NCI-H2171 (cell line): ENCODE results near the gene MAN1C1.

Source experiments
- DNase-seq: peaks from one replicate; lab custom pipeline; 2025; lab: John Stamatoyannopoulos, UW

MAN1C1 gene

GRCh38 chr1:25817840-25818501 is 201.4 kb downstream of the MAN1C1 start:
- DNase-seq: no peak

- DNase-seq: no peak
Measured at GRCh38 chr1:25818569-25818968, 202.0 kb downstream of the MAN1C1 start.

DNA sequence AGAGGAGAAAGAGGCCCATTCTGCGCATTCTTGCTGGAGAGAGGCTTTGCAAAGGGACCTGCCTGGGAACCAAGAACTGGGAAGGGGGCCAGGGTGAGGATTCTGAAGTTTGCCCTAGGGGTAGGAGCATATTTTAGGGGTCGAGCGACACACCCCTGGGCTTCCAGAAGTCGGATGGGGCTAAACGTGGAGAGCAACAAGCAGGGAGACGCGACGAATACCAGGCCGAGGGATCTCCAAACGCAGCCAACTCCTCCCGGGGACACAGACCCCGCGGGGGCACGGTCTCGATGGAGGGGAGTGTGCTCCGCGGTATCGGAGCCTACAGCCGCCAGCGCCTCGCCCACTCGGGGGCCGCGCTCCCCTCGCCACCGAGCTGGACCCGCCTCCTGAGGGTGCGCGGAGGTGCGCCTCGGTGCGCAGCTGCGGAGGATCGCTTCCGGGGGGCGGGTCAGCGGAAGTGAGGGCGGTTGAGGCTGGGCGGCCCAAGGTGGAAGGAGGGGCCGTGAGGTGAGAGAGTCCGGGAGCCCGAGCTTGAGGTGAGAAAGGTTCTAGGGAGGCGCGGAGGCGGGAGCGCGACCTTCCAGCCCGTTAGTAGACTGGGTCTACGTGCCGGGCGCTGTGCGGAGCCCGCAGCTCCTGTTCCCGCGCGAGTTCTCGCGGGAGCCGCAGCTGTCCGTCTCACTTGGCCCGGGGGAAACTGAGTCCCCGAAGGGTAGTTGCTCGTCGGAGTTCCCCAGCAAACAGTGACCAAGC is 203.1 kb downstream of the MAN1C1 start, which contains the start of gene MTFR1L:
TSS of gene MTFR1L (plus strand) at position 464 of the 756 bp plus-strand sequence. CDS start 3,151 bp downstream, outside the sequence.
- DNase-seq: peak; percentile 83

- peak; percentile 36 for DNase-seq
Measured at GRCh38 chr1:25820247-25821111, 203.9 kb downstream of the MAN1C1 start.

DNA sequence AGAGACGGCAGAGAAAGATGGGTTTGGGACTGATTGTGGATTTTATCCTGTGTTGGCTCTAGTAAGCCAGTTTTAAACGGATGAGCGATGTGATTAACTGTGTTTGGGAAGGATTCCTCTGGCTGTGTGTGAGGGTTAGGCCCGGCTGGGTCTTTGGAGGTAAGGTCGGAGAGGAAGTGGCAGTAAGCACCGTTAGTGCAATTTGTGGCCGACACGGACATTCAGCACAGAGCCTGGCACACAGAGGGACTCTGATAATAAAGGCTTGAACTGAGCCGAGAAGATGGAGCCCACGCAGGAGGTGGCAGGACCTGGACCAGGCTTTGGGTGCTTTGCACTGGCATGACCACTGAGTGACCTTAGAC is 204.5 kb downstream of the MAN1C1 start:
- DNase-seq: no peak

GRCh38 chr1:25821630-25822091 is 205.1 kb downstream of the MAN1C1 start:
- no peak for DNase-seq

- no peak for DNase-seq
Measured at GRCh38 chr1:25825605-25826004, 209.0 kb downstream of the MAN1C1 start.

DNA sequence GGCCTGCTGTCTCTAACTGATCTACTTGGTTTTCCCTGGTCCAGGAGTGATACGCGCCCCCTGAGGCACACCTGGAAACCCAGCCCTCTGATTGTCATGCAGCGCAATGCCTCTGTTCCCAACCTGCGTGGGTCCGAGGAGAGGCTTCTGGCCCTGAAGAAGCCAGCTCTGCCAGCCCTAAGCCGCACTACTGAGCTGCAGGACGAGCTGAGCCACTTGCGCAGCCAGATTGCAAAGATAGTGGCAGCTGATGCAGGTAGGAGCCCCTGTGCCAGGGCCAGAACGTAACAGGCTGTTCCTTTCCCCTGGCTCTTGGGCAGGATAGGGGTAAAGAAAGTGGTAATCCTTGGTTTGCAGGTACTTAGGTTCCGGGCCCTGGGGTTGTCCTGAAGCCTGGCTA is 210.0 kb downstream of the MAN1C1 start:
- no peak for DNase-seq

GRCh38 chr1:25828491-25828890 is 211.9 kb downstream of the MAN1C1 start:
- no peak for DNase-seq

DNA sequence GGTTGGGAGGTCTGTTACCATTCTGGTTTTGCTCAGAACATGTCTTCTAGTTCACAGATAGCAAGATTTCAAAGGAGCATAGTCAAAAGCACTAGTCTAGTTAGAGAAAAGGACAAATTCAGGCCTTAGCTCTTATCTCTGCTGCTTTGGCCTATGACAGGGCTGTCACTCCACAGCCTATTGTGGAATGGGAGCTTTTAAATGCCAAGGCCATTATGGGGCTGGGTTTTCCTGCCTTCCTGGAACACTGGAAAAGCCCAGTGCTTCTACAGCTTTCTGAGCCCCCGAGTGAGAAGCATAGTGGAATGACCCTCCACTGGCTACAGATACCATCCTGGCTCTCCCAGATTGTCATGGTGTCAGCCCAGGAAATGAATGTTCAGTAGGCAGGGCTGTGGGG is 212.5 kb downstream of the MAN1C1 start:
- no peak for DNase-seq

GRCh38 chr1:25831569-25832196 is 215.1 kb downstream of the MAN1C1 start:
- DNase-seq: no peak

GRCh38 chr1:25832336-25833037 is 215.9 kb downstream of the MAN1C1 start:
- DNase-seq: no peak

DNA sequence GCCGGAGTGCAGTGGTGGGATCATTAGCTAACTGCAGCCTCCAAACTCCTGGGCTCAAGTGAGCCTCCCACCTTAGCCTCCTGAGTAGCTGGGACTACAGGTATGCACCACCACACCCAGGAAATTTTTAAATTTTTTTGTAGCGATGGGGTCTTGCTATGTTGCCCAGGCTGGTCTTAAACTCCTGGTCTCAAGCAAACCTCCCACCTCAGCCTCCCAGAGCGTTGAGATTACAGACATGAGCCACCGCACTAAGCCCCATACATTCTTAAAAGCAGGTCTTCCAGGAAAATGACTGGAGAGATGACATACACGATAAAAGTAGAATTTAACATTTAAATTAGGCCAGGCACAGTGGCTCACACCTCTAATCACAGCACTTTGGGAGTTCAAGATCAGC is 216.6 kb downstream of the MAN1C1 start:
- DNase-seq: no peak
